ENCODE data around the gene ANKRD52.
"Not testable (repeated sequence)": the region's sequence is repeated elsewhere in the genome, so short reads cannot be mapped to it uniquely, and the experiment has no call there.

Gene ANKRD52

GRCh38 chr12:56258068-56258819 is at the start of gene ANKRD52:
Gene ANKRD52 (minus strand): TSS chr12:56258384. CDS start chr12:56258269, 115 bp downstream.
- DNase-seq (ENCODE audit: low spot score): peak; percentile 97

GRCh38 chr12:56307221-56307965 is 49.2 kb upstream of the ANKRD52 start:
- DNase-seq (ENCODE audit: low spot score): no peak

GRCh38 chr12:56304872-56305590 is 46.8 kb upstream of the ANKRD52 start:
- DNase-seq (ENCODE audit: low spot score): no peak

- no peak for DNase-seq (ENCODE audit: low spot score)
Observed at GRCh38 chr12:56304276-56304675, 46.1 kb upstream of the ANKRD52 start.

GRCh38 chr12:56300644-56301464 is 42.7 kb upstream of the ANKRD52 start:
- no peak for DNase-seq (ENCODE audit: low spot score)

- peak; percentile 99 for DNase-seq (ENCODE audit: low spot score)
Observed at GRCh38 chr12:56299853-56300643, 41.9 kb upstream of the ANKRD52 start, which contains the start of gene CS. Gene CS (minus strand): TSS chr12:56300330. CDS start chr12:56300201, 129 bp downstream.

- peak; percentile 20 for DNase-seq (ENCODE audit: low spot score)
Observed at GRCh38 chr12:56299308-56299852, 41.2 kb upstream of the ANKRD52 start.

- no peak for DNase-seq (ENCODE audit: low spot score)
Observed at GRCh38 chr12:56298828-56299227, 40.6 kb upstream of the ANKRD52 start.

- no peak for DNase-seq (ENCODE audit: low spot score)
Observed at GRCh38 chr12:56297400-56297799, 39.2 kb upstream of the ANKRD52 start.

GRCh38 chr12:56296295-56296694 is 38.1 kb upstream of the ANKRD52 start:
- DNase-seq (ENCODE audit: low spot score): no peak

GRCh38 chr12:56293795-56294194 is 35.6 kb upstream of the ANKRD52 start:
- no peak for DNase-seq (ENCODE audit: low spot score)

- no peak for DNase-seq (ENCODE audit: low spot score)
Observed at GRCh38 chr12:56288705-56289387, 30.7 kb upstream of the ANKRD52 start.

- no peak for DNase-seq (ENCODE audit: low spot score)
Observed at GRCh38 chr12:56286044-56286830, 28.1 kb upstream of the ANKRD52 start.

GRCh38 chr12:56284263-56284662 is 26.1 kb upstream of the ANKRD52 start:
- DNase-seq (ENCODE audit: low spot score): not testable (repeated sequence)

- DNase-seq (ENCODE audit: low spot score): no peak
Observed at GRCh38 chr12:56282579-56282978, 24.4 kb upstream of the ANKRD52 start.

- no peak for DNase-seq (ENCODE audit: low spot score)
Observed at GRCh38 chr12:56282030-56282429, 23.8 kb upstream of the ANKRD52 start.

GRCh38 chr12:56280849-56281248 is 22.7 kb upstream of the ANKRD52 start:
- DNase-seq (ENCODE audit: low spot score): no peak

GRCh38 chr12:56278905-56279304 is 20.7 kb upstream of the ANKRD52 start:
- DNase-seq (ENCODE audit: low spot score): no peak

- no peak for DNase-seq (ENCODE audit: low spot score)
Observed at GRCh38 chr12:56274299-56274698, 16.1 kb upstream of the ANKRD52 start.

All from GM03348 (cell line).